Stimulated activated CD4-positive, alpha-beta T cell treated with anti-CD3 and anti-CD28 coated beads, Interleukin-1b, Interleukin-23, amount 100 ng/mL, for 24 hours (primary cell): Measurements from ENCODE around the gene AIM2.
"Not testable (repeated sequence)": the region's sequence is repeated elsewhere in the genome, so short reads cannot be mapped to it uniquely, and the experiment has no call there.

Source experiments
- DNase-seq, 4 experiments: peaks; one replicate each; pipeline ENCODE4 v3.0.0-alpha.2; 2020; ENCODE audit warnings: low read depth in 4 of 4, low spot score in 1 of 4

The AIM2 gene

DNA sequence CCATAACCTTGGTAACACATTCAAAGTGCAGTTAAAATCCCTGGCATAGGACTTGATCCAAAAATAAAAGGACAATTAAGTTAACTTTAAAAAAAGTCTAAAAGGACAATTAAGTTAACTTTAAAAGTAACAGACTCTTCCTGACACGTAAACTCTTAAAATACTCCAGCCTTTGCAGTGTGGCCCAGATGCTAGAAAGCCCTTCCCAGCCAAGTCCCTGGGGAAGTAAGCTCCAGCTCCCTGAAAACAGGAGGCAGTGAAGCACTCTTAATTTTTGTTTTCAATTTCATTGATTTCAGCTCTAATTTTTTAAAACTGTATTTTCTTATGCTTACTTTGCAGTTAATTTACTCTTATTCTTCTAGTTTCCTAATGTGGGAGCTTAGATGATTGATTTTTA lies 5.1 kb upstream of the AIM2 start:
- DNase-seq, result no peak

- DNase-seq, result no peak
Observed at GRCh38 chr1:159079525-159079924, 3.0 kb upstream of the AIM2 start.

GRCh38 chr1:159077120-159077961 lies 775 bp upstream of the AIM2 start:
- DNase-seq, result peak; percentile 81 to 97 (median 93)

DNA sequence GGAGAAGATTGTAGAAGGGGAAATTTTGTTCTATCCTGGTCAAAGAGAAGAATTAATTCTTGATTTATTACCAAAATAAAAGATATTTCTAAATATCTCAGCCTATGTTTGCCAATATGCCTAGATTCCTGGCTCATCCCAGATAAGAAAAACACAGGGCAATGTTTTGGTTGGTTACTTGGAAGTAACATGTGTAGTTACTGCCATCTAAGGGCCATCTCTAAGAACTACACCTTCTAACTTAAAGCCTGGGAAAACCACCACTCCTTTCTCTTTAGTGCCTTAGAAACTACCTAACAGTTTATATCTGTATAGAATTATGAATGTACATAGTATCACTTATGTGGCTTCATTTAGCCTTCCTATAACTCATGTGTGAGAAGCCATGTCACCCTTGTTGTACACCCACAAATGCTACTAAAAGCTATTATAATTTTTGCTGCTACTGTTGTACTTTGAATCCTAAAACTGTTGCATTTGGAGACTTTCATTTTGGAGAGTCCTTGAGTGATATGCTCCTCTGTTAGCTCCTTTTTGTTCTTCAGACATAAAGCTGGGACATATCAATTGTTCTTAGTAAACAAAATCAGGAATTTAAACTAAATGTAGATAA lies 4.5 kb downstream of the AIM2 start:
- no peak for DNase-seq

GRCh38 chr1:159068886-159069285 lies 7.7 kb downstream of the AIM2 start:
- no peak for DNase-seq

GRCh38 chr1:159067699-159068621 lies 8.6 kb downstream of the AIM2 start:
- DNase-seq, result no peak

DNA sequence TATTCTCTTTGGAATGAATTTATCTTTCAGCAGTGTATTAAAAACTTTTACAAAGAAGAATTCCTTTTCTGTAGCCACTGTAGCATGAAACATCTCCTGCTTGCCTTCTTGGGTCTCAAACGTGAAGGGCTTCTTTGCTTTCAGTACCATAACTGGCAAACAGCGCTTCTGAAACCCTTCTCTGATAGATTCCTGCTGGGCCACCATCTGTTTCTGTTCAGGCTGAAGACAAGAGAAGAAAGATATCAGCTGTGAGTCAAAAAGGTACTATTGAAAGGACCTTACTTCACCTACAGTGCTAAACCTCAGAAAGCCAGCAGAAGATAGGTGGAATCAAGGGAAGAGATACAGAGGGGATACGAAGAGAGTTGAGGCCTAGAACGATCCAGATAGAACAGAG lies 10.5 kb downstream of the AIM2 start:
- DNase-seq, result no peak

DNA sequence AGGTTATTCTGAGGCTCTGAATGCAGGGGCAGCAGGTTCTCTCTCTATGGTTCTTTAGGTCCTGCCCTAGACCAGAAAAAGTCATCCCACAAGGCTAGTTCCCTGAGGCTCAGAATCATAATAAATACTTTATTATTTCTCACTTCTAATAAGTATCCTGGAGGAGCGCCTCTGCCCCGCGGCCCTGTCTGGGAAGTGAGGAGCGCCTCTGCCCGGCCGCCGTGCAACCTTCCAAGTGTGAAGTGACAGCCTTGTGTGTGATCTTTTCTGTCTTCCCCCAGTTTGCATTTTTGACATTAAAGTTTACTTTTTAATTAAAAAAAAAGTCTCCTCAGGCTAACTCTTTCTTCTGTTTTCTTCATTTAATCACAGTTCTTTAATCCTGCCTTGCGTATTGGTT lies 11.5 kb downstream of the AIM2 start:
- DNase-seq, result no peak

GRCh38 chr1:159058751-159059150 lies 17.8 kb downstream of the AIM2 start:
- no peak for DNase-seq

GRCh38 chr1:159056069-159056698 lies 20.4 kb downstream of the AIM2 start:
- no peak for DNase-seq

DNA sequence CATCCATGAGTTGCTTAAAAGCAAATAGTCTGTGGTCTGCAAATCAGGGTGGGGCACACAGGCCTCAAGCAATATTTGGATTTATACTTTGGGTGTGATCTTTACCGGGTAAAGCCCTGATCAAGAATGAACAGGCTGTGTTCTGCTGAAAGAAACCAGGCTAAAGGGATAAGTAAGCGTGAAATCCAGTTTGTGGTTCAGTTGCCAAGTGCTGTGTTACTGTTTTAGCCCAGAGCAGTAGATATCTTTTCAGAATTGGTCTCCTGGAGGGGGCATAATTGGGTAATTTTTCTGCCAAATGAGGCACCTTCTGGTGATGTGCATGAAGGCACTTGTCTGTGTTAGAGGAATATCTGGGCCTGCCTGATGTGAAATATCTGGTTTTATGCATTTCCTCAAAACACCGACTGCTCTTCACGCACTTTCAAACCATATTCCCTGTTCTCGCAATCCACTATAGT lies 21.4 kb downstream of the AIM2 start:
- DNase-seq, result no peak

- no peak for DNase-seq
Observed at GRCh38 chr1:159054427-159054826, 22.1 kb downstream of the AIM2 start.

GRCh38 chr1:159051436-159051835 lies 25.1 kb downstream of the AIM2 start:
- DNase-seq, result no peak

DNA sequence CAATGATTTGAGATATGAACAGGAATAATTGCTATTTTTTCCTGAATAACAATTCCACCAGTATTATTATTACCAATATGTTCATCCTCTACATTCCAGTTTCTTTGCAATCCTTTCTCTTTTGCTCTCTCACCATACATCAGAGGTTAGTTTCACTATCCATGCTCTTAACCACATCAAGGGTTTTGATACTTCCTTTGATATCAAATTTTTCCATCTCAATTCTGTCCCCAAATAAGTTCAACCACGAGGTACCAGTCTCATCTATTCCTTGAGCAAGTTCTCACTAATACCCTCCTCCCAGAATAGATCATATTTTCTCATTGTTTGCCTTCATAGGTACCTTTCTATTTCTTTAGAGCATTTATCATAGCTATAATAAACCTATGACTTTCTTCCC lies 30.1 kb downstream of the AIM2 start:
- not testable (repeated sequence) for DNase-seq

- no peak for DNase-seq
Observed at GRCh38 chr1:159040893-159041724, 35.5 kb downstream of the AIM2 start.

- DNase-seq, result no peak
Observed at GRCh38 chr1:159040206-159040605, 36.4 kb downstream of the AIM2 start.

GRCh38 chr1:159030877-159031447 lies 45.6 kb downstream of the AIM2 start:
- no peak for DNase-seq

- DNase-seq, result no peak
Observed at GRCh38 chr1:159030311-159030710, 46.3 kb downstream of the AIM2 start.

DNA sequence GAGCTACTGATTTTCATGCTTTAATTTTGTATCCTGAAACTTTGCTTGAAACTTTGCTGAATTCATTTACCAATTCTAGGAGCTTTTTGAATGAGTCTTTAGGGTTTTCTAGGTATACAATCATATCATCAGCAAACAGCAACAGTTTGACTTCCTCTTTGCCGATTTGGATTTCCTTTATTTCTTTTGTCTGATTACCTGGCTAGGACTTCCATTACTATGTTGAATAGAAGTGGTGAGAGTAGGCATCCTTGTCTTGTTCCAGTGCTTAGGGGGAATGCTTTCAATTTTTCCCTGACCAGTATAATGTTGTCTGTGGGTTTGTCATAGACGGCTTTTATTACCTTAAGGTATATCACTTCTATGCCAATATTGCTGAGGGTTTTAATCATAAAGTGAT lies 49.7 kb downstream of the AIM2 start:
- DNase-seq, result not testable (repeated sequence)

- no peak for DNase-seq
Observed at GRCh38 chr1:159025043-159025442, 51.5 kb downstream of the AIM2 start.
